Activated CD8-positive, alpha-beta memory T cell treated with anti-CD3 and anti-CD28 coated beads, Interleukin-2, amount 50 U/mL, for 24 hours (primary cell): ENCODE measurements around the gene MUCL3.
"Not testable (repeated sequence)": the region's sequence is repeated elsewhere in the genome, so short reads cannot be mapped to it uniquely, and the experiment has no call there.

Experiments
- DNase-seq: peaks from one replicate; pipeline ENCODE4 v3.0.0-alpha.2; 2020; ENCODE audit errors: extremely low read depth

The MUCL3 gene

DNA sequence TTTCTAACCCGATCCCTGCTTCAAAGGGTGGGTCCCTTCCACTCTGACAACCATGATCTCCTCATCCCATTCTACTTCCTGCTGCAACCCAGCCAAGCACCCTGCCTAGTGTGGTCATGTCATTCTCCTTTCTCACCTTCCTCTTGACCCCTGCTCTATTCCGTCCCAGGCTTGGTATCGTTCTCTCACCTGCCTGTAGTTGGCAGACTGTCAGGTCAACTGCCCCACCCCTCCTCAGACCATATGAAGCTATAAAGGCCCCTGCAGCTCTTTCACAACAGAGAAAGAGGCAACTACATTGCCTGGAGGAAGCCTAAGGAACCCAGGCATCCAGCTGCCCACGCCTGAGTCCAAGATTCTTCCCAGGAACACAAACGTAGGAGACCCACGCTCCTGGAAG lies 42.7 kb downstream of the MUCL3 start, which contains the start of gene MUC21:
Gene MUC21 (plus strand): TSS at position 280 of the 400 bp plus-strand sequence. CDS start 241 bp downstream, outside the sequence.
- no peak for DNase-seq

DNA sequence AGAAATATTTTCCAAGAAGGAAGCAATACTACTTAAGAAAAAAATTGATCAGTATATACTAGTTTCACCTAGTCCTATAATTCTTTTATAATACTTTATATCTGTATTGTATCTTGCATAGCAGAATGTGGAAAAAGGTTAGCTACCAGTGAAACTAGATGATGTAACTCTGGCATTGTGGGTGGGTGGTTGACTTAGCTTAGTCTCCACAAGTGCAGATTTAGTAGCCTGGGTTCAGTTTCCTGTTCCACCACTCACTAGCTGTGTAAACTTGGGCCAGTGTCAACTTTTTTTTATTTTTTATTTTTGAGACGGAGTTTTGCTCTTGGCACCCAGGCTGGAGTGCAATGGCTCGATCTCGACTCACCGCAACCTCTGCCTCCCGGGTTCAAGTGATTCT lies 44.7 kb downstream of the MUCL3 start:
- DNase-seq: no peak

DNA sequence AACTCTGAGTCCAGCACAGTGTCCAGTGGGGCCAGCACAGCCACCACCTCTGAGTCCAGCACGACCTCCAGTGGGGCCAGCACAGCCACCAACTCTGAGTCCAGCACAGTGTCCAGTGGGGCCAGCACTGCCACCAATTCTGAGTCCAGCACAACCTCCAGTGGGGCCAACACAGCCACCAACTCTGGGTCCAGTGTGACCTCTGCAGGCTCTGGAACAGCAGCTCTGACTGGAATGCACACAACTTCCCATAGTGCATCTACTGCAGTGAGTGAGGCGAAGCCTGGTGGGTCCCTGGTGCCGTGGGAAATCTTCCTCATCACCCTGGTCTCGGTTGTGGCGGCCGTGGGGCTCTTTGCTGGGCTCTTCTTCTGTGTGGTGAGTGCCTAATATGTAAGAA lies 46.5 kb downstream of the MUCL3 start:
- no peak for DNase-seq

DNA sequence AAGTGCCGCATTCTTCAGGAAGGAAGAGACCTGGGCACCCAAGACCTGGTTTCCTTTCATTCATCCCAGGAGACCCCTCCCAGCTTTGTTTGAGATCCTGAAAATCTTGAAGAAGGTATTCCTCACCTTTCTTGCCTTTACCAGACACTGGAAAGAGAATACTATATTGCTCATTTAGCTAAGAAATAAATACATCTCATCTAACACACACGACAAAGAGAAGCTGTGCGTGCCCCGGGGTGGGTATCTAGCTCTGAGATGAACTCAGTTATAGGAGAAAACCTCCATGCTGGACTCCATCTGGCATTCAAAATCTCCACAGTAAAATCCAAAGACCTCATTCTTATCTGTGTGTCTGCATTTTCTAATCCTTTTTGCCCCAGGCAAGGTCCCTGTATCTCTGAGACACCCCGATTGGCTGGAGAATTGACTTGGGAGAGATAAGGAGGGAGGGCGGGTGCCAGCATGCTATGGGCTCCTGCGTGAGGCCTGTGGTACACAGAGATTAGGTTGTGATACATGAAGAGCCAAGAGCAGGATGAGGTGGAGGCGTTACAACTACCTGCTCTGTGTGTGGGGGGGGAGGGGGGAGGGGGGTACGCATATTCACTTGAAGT lies 47.5 kb downstream of the MUCL3 start:
- DNase-seq: no peak

DNA sequence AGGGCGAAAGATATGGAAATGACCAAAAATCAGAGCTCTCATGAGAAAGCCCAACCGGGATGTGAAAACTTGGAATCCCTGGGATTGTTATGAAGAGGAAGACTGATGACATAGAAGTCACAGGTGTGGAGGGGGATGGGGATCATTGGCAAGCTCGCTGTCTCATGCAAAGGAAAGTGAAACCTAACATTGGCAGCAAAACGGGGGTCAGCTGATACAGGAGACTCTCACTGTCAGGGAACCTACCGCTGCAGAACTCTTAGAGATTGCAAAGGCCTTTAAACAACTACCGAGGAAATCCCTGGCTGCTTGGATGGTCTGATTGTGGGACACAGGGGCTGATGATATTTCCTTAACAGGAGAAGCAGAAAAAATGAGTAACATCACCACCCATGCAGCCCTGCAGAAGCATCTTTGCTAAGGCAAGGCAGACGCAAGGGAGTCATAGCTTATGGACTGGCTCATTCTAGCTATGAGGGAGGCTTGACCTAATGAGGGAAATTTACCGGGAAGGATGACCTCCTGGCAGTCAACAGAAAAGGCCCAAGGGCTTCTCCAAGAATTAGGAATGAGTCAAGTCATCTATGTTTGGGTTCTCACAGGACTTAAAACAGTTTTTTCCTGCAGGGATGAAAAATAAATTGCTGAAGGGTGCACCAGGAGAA lies 49.8 kb downstream of the MUCL3 start:
- DNase-seq: no peak

DNA sequence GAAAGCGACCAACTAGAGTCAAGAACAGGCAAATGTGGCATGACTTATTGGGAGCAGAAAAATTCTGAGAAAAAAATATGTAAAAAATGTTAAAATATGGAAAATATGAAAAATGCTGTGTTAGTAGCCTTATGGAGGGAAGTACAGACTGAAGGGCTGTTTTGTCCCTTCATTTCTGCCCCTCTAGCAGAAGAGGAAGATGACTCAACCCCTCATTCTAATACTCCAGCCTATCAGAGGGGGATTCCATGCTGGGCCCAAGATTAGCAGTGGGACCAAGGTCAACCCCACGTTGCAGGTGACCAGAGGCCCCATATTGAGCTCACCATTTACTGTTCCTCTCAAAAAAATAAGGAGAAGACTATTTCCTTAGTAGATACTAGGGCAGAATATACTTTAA lies 51.1 kb downstream of the MUCL3 start:
- no peak for DNase-seq

DNA sequence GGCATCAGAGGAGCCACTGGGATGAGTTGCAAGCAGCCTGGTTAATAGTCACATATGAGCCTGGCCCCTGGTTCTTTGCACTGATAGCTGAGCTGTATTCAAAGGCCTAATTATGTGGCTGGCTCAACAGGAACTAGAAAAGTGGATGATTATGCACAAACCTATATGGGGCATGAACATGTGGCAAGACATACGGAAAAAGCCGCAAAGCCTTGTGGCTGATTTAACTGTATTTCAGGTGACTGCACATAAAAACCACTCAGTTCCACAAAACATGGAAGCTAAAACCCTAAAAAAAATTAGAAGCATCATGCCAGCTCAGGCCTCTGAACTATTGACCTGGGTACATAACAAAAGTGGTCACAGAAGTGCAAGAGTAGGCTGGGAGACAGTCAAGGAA lies 56.5 kb downstream of the MUCL3 start:
- no peak for DNase-seq

DNA sequence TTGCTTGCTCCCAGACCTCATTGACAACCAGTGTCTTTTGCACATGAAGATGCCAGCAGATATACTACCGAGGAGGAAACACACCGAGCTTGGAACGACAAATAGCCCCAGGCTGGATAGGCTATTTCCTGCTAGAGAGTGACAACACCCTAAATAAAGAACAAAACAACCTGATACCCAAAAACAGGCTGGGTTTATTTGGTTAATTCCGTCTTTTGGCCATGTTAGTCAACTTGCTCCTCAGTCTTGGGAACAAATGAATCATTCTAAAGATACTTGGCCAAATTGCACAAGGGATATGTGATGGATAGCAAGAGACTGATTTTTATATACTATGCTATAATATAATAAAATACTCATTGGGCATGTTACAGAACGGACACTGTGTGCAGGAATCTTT lies 58.0 kb downstream of the MUCL3 start:
- DNase-seq: no peak

DNA sequence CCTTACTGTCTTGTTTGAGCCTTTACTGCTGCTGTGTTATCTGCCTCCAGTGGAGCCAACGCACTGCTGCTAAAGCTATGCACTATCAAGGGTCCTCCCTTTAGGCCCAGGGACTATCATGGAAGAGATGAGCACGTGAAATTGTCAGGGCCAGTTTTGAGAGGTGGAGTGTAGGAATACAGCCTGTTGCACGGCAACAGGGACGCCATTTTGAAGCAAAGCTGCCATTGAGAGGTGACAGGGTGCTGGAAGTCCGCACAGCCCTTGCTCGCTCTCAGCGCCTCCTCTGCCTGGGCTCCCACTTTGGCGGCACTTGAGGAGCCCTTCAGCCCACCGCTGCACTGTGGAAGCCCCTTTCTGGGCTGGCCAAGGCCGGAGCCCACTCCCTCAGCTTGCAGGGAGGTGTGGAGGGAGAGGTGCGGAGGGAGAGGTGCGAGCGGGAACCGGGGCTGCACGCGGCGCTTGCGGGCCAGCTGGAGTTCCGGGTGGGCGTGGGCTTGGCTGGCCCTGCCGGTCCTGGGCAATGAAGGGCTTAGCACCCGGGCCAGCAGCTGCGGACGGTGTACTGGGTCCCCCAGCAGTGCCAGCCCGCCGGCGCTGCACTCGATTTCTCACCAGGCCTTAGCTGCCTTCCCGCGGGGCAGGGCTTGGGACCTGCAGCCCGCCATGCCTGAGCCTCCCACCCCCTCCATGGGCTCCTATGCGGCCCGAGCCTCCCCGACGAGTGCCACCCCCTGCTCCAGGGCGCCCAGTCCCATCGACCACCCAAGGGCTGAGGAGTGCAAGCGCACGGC lies 59.5 kb downstream of the MUCL3 start:
- DNase-seq: not testable (repeated sequence)

DNA sequence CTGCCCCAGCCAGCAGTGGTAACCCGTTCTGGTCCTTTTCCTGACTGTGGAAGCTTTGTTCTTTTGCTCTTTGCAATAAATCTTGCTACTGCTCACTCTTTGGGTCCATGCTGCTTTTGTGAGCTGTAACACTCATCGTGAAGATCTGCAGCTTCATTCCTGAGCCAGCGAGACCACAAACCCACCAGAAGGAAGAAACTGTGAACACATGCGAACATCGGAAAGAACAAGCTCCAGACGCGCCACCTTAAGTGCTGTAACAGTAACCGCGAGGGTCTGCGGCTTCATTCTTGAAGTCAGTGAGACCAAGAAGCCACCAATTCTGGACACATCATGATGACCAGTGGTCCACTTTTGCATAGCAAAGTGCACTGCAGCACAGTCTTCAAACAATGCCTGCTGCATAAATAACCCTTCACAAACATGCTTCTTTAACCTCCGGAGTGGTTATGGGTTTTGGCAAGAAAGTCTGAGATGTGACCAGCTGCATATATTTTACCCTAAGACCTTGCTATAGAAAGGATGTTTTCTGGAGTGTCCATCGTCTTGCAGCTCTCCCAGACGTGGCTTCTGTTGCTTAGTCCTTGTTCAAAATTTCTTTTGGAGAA lies 60.6 kb downstream of the MUCL3 start:
- DNase-seq: no peak

DNA sequence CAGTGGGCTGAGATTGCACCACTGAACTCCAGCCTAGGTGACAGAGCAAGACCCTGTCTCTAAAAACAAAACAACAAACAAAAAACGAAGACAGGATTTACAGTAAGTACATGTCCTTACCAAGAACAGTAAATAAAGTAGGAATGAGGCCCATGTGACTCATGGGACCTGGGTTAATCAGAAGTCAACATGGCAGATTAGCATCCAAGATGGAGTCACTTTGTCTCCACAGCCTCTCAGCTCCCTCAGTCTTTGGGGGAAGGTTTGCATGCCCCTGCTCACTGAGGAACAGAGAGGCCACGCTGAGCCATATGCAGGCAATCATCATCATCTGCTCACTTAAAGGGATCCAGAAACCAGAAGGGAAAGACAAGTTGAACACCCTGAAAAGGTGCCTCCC lies 61.7 kb downstream of the MUCL3 start:
- DNase-seq: no peak
